Amniotic stem cell (primary cell): Measurements from ENCODE around the gene SELENOS.
A peak's percentile ranks its signal among the peaks of the same experiment; 100 is the strongest.
"Not testable (repeated sequence)": the region's sequence is repeated elsewhere in the genome, so short reads cannot be mapped to it uniquely, and the experiment has no call there.

Experiments
- DNase-seq: peaks from one replicate; lab custom pipeline; 2025; lab: John Stamatoyannopoulos, UW

The SELENOS gene

GRCh38 chr15:101309436-101310160 is 32.3 kb upstream of the SELENOS start:
- no peak for DNase-seq

- no peak for DNase-seq
These were observed 31.5 kb upstream of the SELENOS start for GRCh38 chr15:101308604-101309435.

GRCh38 chr15:101307897-101308603 is 30.8 kb upstream of the SELENOS start:
- no peak for DNase-seq

GRCh38 chr15:101307048-101307896 is 30.0 kb upstream of the SELENOS start:
- no peak for DNase-seq

GRCh38 chr15:101306341-101307047 is 29.2 kb upstream of the SELENOS start:
- DNase-seq: no peak

GRCh38 chr15:101305820-101306255 is 28.6 kb upstream of the SELENOS start:
- no peak for DNase-seq

GRCh38 chr15:101303408-101303807 is 26.1 kb upstream of the SELENOS start:
- DNase-seq: no peak

- DNase-seq: no peak
These were observed 19.4 kb upstream of the SELENOS start for GRCh38 chr15:101296418-101297405.

GRCh38 chr15:101295607-101296161 is 18.4 kb upstream of the SELENOS start:
- DNase-seq: peak; percentile 27

GRCh38 chr15:101294731-101295606 is 17.7 kb upstream of the SELENOS start, which contains the start of gene SNRPA1:
SNRPA1 (minus strand) TSS chr15:101295248; CDS start chr15:101295178, 70 bp downstream.
- DNase-seq: peak; percentile 93

GRCh38 chr15:101293122-101293521 is 15.8 kb upstream of the SELENOS start:
- no peak for DNase-seq

GRCh38 chr15:101288905-101289513 is 11.7 kb upstream of the SELENOS start:
- no peak for DNase-seq

- not testable (repeated sequence) for DNase-seq
These were observed 10.1 kb upstream of the SELENOS start for GRCh38 chr15:101287342-101287741.

GRCh38 chr15:101286471-101287114 is 9.3 kb upstream of the SELENOS start:
- DNase-seq: no peak

GRCh38 chr15:101283931-101284330 is 6.6 kb upstream of the SELENOS start:
- DNase-seq: no peak

- DNase-seq: no peak
These were observed 2.7 kb upstream of the SELENOS start for GRCh38 chr15:101280007-101280406.

- DNase-seq: no peak
These were observed 769 bp upstream of the SELENOS start for GRCh38 chr15:101277943-101278564.
